C4-2B (cell line): ENCODE data around the gene UNC79.

Experiments
- H3K27ac ChIP-seq: fragments of 450-650 bp; 2 replicates; pipeline ENCODE4 v1.5.1; 2017
- ZFX ChIP-seq: fragments of 450-650 bp; IDR thresholded peaks from 2 replicates; pipeline ENCODE4 v1.6.1; 2017
- TF ChIP-seq, protein P1 (sequence below): fragments of 450-650 bp; conservative IDR thresholded peaks from 2 replicates; pipeline ENCODE4 v1.5.1; 2017; ENCODE audit warnings: mild to moderate bottlenecking

The UNC79 gene

DNA sequence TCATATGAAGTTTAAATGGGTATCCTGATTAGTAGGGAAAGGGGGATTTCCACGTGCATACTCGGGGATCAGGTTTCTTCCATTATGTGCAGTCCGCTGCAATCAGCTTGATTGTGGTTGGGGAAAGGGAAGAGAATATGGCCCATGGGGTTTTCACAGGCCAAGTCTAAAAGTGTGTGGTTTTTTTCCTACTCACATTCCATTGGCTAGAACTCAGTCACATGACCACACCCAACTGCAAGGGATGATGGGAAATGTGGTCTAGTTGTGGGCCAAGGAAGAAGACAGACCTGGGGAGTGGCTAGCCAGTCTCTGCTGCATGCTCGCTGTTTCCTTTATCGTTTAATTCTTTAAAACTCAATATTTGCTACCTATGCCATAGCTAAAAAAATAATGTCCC is 252.5 kb downstream of the UNC79 start:
- TF ChIP-seq, protein P1, sequence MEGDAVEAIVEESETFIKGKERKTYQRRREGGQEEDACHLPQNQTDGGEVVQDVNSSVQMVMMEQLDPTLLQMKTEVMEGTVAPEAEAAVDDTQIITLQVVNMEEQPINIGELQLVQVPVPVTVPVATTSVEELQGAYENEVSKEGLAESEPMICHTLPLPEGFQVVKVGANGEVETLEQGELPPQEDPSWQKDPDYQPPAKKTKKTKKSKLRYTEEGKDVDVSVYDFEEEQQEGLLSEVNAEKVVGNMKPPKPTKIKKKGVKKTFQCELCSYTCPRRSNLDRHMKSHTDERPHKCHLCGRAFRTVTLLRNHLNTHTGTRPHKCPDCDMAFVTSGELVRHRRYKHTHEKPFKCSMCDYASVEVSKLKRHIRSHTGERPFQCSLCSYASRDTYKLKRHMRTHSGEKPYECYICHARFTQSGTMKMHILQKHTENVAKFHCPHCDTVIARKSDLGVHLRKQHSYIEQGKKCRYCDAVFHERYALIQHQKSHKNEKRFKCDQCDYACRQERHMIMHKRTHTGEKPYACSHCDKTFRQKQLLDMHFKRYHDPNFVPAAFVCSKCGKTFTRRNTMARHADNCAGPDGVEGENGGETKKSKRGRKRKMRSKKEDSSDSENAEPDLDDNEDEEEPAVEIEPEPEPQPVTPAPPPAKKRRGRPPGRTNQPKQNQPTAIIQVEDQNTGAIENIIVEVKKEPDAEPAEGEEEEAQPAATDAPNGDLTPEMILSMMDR, result no peak
- no peak for TF ChIP-seq ZFX
- H3K27ac ChIP-seq, result no peak overlapping the region

DNA sequence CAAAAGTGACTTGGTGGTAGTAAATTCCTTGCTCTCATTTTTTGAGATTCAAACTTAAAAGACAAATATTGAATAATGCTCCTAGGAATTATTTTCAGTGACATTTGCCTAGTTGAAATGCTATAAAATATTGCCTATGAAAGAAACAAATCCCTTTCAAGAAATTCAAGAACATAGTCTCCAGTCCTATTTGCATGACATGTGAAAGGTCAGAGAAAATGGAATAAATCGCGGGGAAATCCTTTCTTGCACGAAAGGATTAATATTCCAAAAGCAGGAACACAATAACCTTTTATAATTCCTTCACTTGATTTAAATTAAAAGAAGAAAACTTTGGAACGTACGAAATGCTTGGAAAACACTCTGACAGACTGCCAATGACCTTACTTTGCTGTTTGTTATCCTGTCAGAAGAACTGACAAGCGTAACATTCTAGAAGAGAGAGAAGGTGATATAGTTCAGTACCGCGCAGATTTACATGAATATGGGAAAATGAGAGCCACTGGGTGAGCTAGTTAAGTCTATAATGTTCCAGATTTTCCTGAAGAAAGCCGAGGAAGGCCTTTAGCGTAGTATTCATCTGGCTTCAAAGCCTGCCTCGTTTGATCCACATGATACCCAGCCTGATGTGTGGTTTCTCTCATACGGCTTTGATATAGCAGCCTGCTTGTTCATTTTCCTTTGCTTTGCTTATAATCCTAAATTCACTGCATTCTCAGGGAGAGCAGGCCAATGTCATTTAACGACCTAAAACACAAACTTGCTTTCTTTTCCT is 254.6 kb downstream of the UNC79 start:
- no peak for TF ChIP-seq ZFX
- TF ChIP-seq, protein P1, result no peak
- H3K27ac ChIP-seq, result no peak overlapping the region

DNA sequence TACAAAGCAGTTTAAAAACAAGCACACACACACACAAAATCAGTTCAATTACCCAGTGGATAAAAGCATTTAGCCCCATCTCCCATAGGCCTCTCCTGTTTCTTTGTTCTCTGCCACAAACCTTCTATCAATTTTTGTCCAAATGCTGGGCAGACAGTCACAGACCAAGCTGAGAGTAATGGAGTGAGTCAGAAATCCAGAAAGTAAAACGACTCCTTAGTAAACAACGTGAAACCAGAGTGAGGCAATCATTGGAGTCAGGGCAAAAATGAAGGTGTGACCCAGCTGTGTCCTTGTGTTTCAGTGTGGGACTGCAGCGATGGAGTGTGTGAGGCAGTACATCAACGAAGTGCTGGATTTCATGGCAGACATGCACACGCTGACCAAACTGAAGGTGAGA is 255.5 kb downstream of the UNC79 start:
- H3K27ac ChIP-seq, result no peak overlapping the region
- TF ChIP-seq, protein P1, result no peak
- no peak for TF ChIP-seq ZFX

DNA sequence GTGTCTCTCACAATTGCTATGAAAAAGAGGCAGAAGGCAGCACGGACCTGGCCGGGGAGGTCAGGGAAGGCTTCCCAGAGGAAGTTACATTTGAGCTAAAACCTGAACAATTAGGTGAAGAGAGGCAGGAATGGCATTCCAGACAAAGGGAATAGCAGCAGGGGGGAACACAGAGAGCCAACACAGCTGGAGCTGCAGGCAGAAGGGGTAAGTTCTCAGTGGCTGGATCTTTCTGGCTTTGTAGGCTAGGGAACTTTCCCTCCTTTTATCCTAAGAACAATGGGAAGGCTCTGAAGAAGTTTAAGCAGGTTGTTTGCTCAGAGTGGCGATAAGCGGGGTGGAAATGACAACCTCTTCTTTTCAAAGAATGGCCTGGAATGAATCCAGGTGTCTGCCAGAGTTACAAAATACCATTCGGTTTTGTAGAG is 257.5 kb downstream of the UNC79 start:
- TF ChIP-seq ZFX, result no peak
- TF ChIP-seq, protein P1, result no peak
- H3K27ac ChIP-seq, result no peak overlapping the region

DNA sequence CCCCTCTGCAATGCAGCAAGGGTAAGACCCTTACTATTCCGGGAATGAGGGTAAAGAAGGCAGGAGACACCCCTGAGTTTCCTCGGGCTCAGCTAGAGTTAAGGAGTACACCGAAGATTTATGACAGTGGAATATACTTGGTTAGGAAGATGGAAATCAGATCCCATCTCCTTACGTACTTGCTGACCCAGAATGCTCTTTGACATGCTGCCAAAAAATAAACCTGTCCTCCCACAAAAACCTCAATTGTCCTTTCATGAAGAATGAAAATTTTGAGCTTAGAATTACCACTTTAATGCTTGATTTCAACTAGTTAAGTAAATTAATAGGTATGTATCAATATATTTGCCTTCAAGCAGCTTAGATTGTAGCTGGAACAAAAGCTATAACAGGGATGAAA is 258.1 kb downstream of the UNC79 start:
- no peak for TF ChIP-seq ZFX
- TF ChIP-seq, protein P1, result no peak

DNA sequence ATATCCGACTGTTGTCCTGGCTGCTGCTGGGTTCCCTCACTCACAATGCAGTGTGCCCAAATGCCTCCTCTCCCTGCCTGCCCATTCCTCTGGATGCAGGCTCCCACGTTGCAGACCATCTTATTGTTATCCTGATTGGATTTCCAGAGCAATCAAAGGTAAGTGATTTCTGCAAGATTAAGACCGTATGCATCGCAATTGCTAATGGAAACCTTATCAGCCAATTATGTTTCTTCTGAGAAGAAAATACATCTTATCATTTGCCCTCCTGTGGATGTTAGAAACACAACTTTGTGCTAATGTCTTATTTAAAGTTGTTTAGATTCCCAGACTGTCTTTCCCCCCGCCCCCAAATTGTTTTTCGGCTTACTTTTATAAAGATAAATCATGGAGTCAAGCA is 259.4 kb downstream of the UNC79 start:
- no peak for TF ChIP-seq ZFX
- TF ChIP-seq, protein P1, result no peak
- H3K27ac ChIP-seq, result no peak overlapping the region

More for the DNA sequence above, 258.1 kb downstream of the UNC79 start:
- H3K27ac ChIP-seq, result no peak overlapping the region

DNA sequence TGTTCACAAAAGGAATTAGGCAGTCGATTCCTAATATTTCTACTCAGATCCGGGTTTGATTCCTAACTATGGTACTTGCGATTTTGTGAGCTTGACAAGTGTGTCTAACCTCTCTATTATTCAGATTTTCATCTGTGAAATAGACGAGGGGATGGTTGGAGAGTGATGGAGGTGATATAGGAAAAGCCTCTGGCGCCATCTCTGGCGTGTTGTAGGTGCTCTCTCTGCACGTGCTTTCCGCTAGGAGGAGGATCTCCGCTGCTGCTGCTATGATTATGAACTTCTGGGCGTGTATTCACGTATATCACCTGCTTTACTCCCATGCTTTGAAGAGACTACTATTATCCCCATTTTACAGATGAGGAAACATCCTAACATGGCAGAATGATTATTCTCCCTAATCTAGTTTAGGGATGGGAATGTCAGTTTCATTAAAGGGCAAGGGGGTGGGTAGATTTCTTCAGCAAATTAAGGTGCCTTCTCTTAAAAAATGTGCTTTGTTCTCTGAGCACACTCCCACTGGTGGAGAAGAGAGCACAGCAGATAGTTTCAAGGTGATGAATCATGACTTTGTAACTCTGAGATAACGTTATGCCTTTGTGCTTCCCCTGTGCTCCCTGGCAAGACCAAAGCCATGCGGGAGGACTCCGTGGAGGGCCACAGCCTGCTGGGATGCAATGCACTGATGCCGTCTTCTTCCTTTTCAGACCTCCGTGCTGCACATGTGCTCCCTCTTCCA is 260.5 kb downstream of the UNC79 start:
- TF ChIP-seq ZFX, result no peak
- TF ChIP-seq, protein P1, result peak; percentile 34
- H3K27ac ChIP-seq, result no peak overlapping the region
